B cell (primary cell): Measurements from ENCODE around the gene HCFC1. TPM values are rescaled to one million over a fixed set of nuclear protein-coding genes. Genes with fewer than 3 reads are reported as not detected.

Experiments used
- ATAC-seq: fragments of 200-7000 bp; cut with Tn5 transposase; one replicate; pipeline ENCODE4 v1.10.0; 2021; ENCODE audit warnings: low read depth, mild to moderate bottlenecking, moderate number of reproducible peaks, moderate library complexity
- CTCF ChIA-PET: fragments of 350-600 bp; sonication (Branson Sonifier 250); formaldehyde crosslinking; loops from one replicate; lab custom pipeline; 2021; ENCODE audit warnings: antibody characterized with exemption, inconsistent platforms; lab: Charles Lee
- POLR2A ChIA-PET: fragments of 350-600 bp; sonication (Branson Sonifier 250); formaldehyde crosslinking; loops from one replicate; lab custom pipeline; 2021; ENCODE audit warnings: antibody characterized with exemption; lab: Charles Lee
- DNase-seq: peaks from one replicate; pipeline ENCODE4 v3.0.0; 2013
- H2AFZ ChIP-seq: 2 replicates; pipeline ENCODE4 v1.6.1; 2012; ENCODE audit warnings: mild to moderate bottlenecking, low read depth, low read length; ENCODE audit not compliant: insufficient read depth, poor library complexity, severe bottlenecking
- H3K27ac ChIP-seq, 2 donors: 1 replicate in 1 of 2; 2 replicates in 1 of 2; pipeline ENCODE4 v1.5.1; 2012 to 2013; ENCODE audit warnings: low read length in 2 of 2, mild to moderate bottlenecking in 2 of 2, moderate library complexity in 1 of 2
- H3K27me3 ChIP-seq, 4 experiments: fragments of 200-600 bp in 1 of 4; sonication (generic) in 1 of 4; replicated peaks in 1 of 4; 1 replicate in 2 of 4; 2 replicates in 2 of 4; pipeline versions ENCODE4 v1.6.1 to v1.7.0; 2013 to 2016; ENCODE audit warnings: low read length in 3 of 4, mild to moderate bottlenecking in 2 of 4, mixed read lengths in 1 of 4, moderate library complexity in 1 of 4; ENCODE audit not compliant: insufficient read depth in 4 of 4, control insufficient read depth in 3 of 4; ENCODE audit errors: control extremely low read depth in 1 of 4
- H3K36me3 ChIP-seq, 2 experiments: replicated peaks in 1 of 2; 1 replicate in 1 of 2; 2 replicates in 1 of 2; pipeline versions ENCODE4 v1.6.1 to v1.7.1; 2013; ENCODE audit warnings: low read length in 1 of 2; ENCODE audit not compliant: insufficient read depth in 2 of 2, control insufficient read depth in 1 of 2; ENCODE audit errors: control extremely low read depth in 1 of 2, extremely low read depth in 1 of 2
- H3K4me1 ChIP-seq, 2 donors: fragments of 200-600 bp in 1 of 2; sonication (generic) in 1 of 2; 1 replicate in 1 of 2; 2 replicates in 1 of 2; pipeline versions ENCODE4 v1.5.1 to v1.6.1; 2013 to 2017; ENCODE audit warnings: low read length in 2 of 2; ENCODE audit not compliant: control insufficient read depth in 2 of 2, insufficient read depth in 2 of 2
- H3K4me2 ChIP-seq: replicated peaks from 2 replicates; pipeline ENCODE3; 2012; ENCODE audit warnings: mild to moderate bottlenecking, low read depth, low read length; ENCODE audit not compliant: poor library complexity, severe bottlenecking
- H3K4me3 ChIP-seq, 5 experiments: fragments of 200-600 bp in 1 of 5; sonication (generic) in 1 of 5; 1 replicate in 3 of 5; 2 replicates in 2 of 5; pipeline versions ENCODE4 v1.5.1 to v1.7.0; 2011 to 2016; ENCODE audit warnings: low read length in 4 of 5, mild to moderate bottlenecking in 4 of 5, low read depth in 2 of 5, control low read depth in 1 of 5, moderate library complexity in 1 of 5; ENCODE audit not compliant: insufficient read depth in 1 of 5; ENCODE audit errors: control extremely low read depth in 1 of 5, extremely low read depth in 1 of 5
- H3K79me2 ChIP-seq: fragments of 200-600 bp; sonication (generic); one replicate; pipeline ENCODE4 v1.6.0; 2016; ENCODE audit warnings: low read length; ENCODE audit not compliant: control insufficient read depth, insufficient read depth
- H3K9ac ChIP-seq: fragments of 200-600 bp; sonication (generic); 2 replicates; pipeline ENCODE4 v1.6.1; 2017; ENCODE audit warnings: mild to moderate bottlenecking, low read length, moderate library complexity
- H3K9me3 ChIP-seq, 3 donors: one replicate each; pipeline versions ENCODE4 v1.6.1 to v1.7.1; 2013; ENCODE audit warnings: low read length in 2 of 3; ENCODE audit not compliant: control insufficient read depth in 2 of 3, insufficient read depth in 1 of 3; ENCODE audit errors: control extremely low read depth in 1 of 3
- H4K20me1 ChIP-seq: 2 replicates; pipeline ENCODE4 v1.6.0; 2012; ENCODE audit warnings: mild to moderate bottlenecking, low read length; ENCODE audit not compliant: insufficient read depth, control insufficient read depth, poor library complexity, severe bottlenecking
- H3K27ac Mint-ChIP-seq: one replicate; pipeline ENCODE4 v1.8.0; 2021; ENCODE audit warnings: mixed read lengths
- H3K27me3 Mint-ChIP-seq: one replicate; pipeline ENCODE4 v1.8.0; 2021; ENCODE audit warnings: mixed read lengths
- H3K4me1 Mint-ChIP-seq: one replicate; pipeline ENCODE4 v1.8.0; 2021; ENCODE audit warnings: mixed read lengths
- H3K4me3 Mint-ChIP-seq: one replicate; pipeline ENCODE4 v1.8.0; 2021; ENCODE audit warnings: mixed read lengths
- H3K9me3 Mint-ChIP-seq: one replicate; pipeline ENCODE4 v1.8.0; 2022; ENCODE audit warnings: mixed read lengths; ENCODE audit not compliant: insufficient read depth
- CTCF ChIP-seq: fragments of 200-600 bp; IDR thresholded peaks from one replicate; pipeline ENCODE4 v1.8.0; 2022; ENCODE audit warnings: antibody characterized with exemption, mild to moderate bottlenecking
- EZH2 ChIP-seq: IDR thresholded peaks from 2 replicates; pipeline ENCODE4 v1.6.1; 2012; ENCODE audit warnings: borderline replicate concordance, low read depth, mild to moderate bottlenecking, moderate library complexity, low read length; ENCODE audit not compliant: insufficient read depth, poor library complexity, severe bottlenecking
- WGBS: methylation state at CpG from one replicate; pipeline ENCODE4 v1.1.5; 2013; ENCODE audit warnings: missing lambda C conversion rate; ENCODE audit not compliant: insufficient coverage; 5-methylcytosine and 5-hydroxymethylcytosine counted together
- intact Hi-C: fragments of 100-400 bp; cut with micrococcal nuclease; formaldehyde crosslinking; loops from one replicate; pipeline ENCODE4 v1.10.0; 2022
- polyA plus RNA-seq: library from polyadenylated mRNA; depleted of rRNA; stranded (reverse); fragments of >200 nt; gene quantifications from 2 replicates; pipeline ENCODE4 v1.2.3, GENCODE V29; 2012
- total RNA-seq, 2 donors: library from RNA; stranded (reverse); fragments of 120-200 nt in 1 of 2; gene quantifications; 1 replicate in 1 of 2; 2 replicates in 1 of 2; pipeline versions ENCODE4 v1.2.3 to v1.2.4, GENCODE V29; 2013 to 2022

HCFC1 gene
- total and polyA plus RNA-seq, 2 donors (not counting 1 experiment from before 2014, with no cell fraction given), result 32.1 to 57.7 TPM

- no peak overlapping the region for H2AFZ ChIP-seq
- no peak overlapping the region for H3K9ac ChIP-seq
- Mint-ChIP-seq H3K4me1 (no peaks in the 10 kb centered on the region), H3K9me3 (no peaks in the 10 kb centered on the region), H3K27me3 (no peaks in the 10 kb centered on the region), H3K27ac (no peak overlapping the region), H3K4me3 (no peak overlapping the region)
- H3K4me1 ChIP-seq, result no peaks in the 10 kb centered on the region
- H3K27ac ChIP-seq, result no peak overlapping the region
- H3K9me3 ChIP-seq, result no peaks in the 10 kb centered on the region
- H3K4me3 ChIP-seq, result no peak overlapping the region
- DNase-seq (no peak), ATAC-seq (no peak)
- 88% methylated on average over 6 of the region's 8 CpGs for WGBS
- intact Hi-C loops, result no loop called here
- H4K20me1 ChIP-seq, result no peaks in the 10 kb centered on the region
- no peaks in the 10 kb centered on the region for H3K79me2 ChIP-seq
- POLR2A ChIA-PET, result interaction anchor here (0.7 kb wide), 1 partner anchor 28 kb away, joined by 5 read pairs; no protein-coding TSS in a partner anchor
- CTCF ChIA-PET, result no interaction called here
- H3K36me3 ChIP-seq, result no peaks in the 10 kb centered on the region
- TF ChIP-seq EZH2 (no peak), CTCF (no peak)
- no peaks in the 10 kb centered on the region for H3K27me3 ChIP-seq
- no peak overlapping the region for H3K4me2 ChIP-seq
Measured at GRCh38 chrX:153992180-153992579, 20.6 kb upstream of the HCFC1 start.

- Mint-ChIP-seq H3K4me1 (no peaks in the 10 kb centered on the region), H3K27me3 (no peaks in the 10 kb centered on the region), H3K4me3 (no peak overlapping the region), H3K9me3 (no peaks in the 10 kb centered on the region), H3K27ac (no peak overlapping the region)
- Histone ChIP-seq H2AFZ (no peak overlapping the region), H3K4me3 (no peak overlapping the region), H4K20me1 (no peaks in the 10 kb centered on the region), H3K4me1 (peaks cover 0 to 5% of the 10 kb centered on the region in 2 donors), H3K9me3 (no peaks in the 10 kb centered on the region), H3K4me2 (no peak overlapping the region), H3K27me3 (no peaks in the 10 kb centered on the region), H3K36me3 (no peaks in the 10 kb centered on the region), H3K79me2 (no peaks in the 10 kb centered on the region), H3K9ac (no peak overlapping the region), H3K27ac (no peak overlapping the region)
- no CpG with 5 or more reads among the region's 3 CpGs for WGBS
- TF ChIP-seq EZH2, result no peak
- peak; percentile 36 for TF ChIP-seq CTCF
- POLR2A ChIA-PET, result no interaction called here
- DNase-seq (no peak), ATAC-seq (no peak)
- intact Hi-C loops, result no loop called here
- CTCF ChIA-PET, result no interaction called here
Measured at GRCh38 chrX:153991013-153991580, 19.5 kb upstream of the HCFC1 start.
